Colonic mucosa (tissue), 4 donors: ENCODE measurements around the gene DOCK2. TPM values are rescaled to one million over a fixed set of nuclear protein-coding genes. Genes with fewer than 3 reads are reported as not detected.

Experiments
- DNase-seq: peaks from one replicate; pipeline ENCODE4 v3.0.0-alpha.2; 2020
- H3K27ac ChIP-seq: fragments of 200-600 bp; one replicate; pipeline ENCODE4 v1.8.0; 2021
- H3K27me3 ChIP-seq: fragments of 200-600 bp; one replicate; pipeline ENCODE4 v1.8.0; 2021
- H3K36me3 ChIP-seq: fragments of 200-600 bp; one replicate; pipeline ENCODE4 v1.8.0; 2021
- H3K4me1 ChIP-seq: fragments of 200-600 bp; one replicate; pipeline ENCODE4 v1.8.0; 2021; ENCODE audit warnings: mild to moderate bottlenecking
- H3K4me3 ChIP-seq: fragments of 200-600 bp; one replicate; pipeline ENCODE4 v1.8.0; 2021
- H3K9ac ChIP-seq, 2 donors: one replicate each; pipeline ENCODE4 v1.7.0; 2013; ENCODE audit warnings: control low read depth in 2 of 2, low read depth in 2 of 2, low read length in 2 of 2
- H3K9me3 ChIP-seq: fragments of 200-600 bp; one replicate; pipeline ENCODE4 v1.8.0; 2021
- CTCF ChIP-seq: fragments of 200-600 bp; IDR thresholded peaks from one replicate; pipeline ENCODE4 v1.8.0; 2022; ENCODE audit warnings: antibody characterized with exemption, mild to moderate bottlenecking
- intact Hi-C: fragments of 100-400 bp; cut with DNase I; formaldehyde crosslinking; loops from one replicate; pipeline ENCODE4 v1.14.1; 2022
- total RNA-seq, 2 donors: library from RNA; stranded (reverse); fragmentation: NEBNext Ultra II Directional in 1 of 2; extraction: Animal tissue kit (Norgen Biotek cat#: 25700) in 1 of 2; gene quantifications; one replicate each; pipeline ENCODE4 v1.2.1, GENCODE V29; 2021
- donor health status: healthy.
- donor health status: DM: no; HTN: no; CAD: no.
- donor health status: DM: no; HTN: no; CAD: no.

DOCK2 gene
- 1 to 10 TPM; 4.8 to 6.0 TPM for total RNA-seq

- Histone ChIP-seq H3K9me3 (no peaks in the 10 kb centered on the region), H3K27ac (peak within 1 kb of the TSS; percentile 56), H3K9ac (peak within 1 kb of the TSS; percentile 57 to 71), H3K27me3 (no peaks in the 10 kb centered on the region), H3K4me1 (no peaks in the 10 kb centered on the region), H3K4me3 (peak within 1 kb of the TSS; percentile 47), H3K36me3 (no peaks in the 10 kb centered on the region)
- intact Hi-C loops = no loop called here
- DNase-seq = peak; percentile 51
- no peak for TF ChIP-seq CTCF
Observed at GRCh38 chr5:169637085-169637548, at the start of gene DOCK2. DOCK2 (plus strand) TSS chr5:169637275; CDS start chr5:169637327, 52 bp downstream.

- peaks cover 11% of the 10 kb centered on the region for H3K36me3 ChIP-seq
- no peaks in the 10 kb centered on the region for H3K4me1 ChIP-seq
- intact Hi-C loops = no loop called here
- no peaks in the 10 kb centered on the region for H3K9me3 ChIP-seq
- no peaks in the 10 kb centered on the region for H3K27me3 ChIP-seq
- no peak overlapping the region for H3K9ac ChIP-seq
- no peak for TF ChIP-seq CTCF
- no peak for DNase-seq
- no peak overlapping the region for H3K4me3 ChIP-seq
- H3K27ac ChIP-seq = no peak overlapping the region
Observed at GRCh38 chr5:169590602-169591001, 46.5 kb upstream of the DOCK2 start.

GRCh38 chr5:169591636-169592035 lies 45.4 kb upstream of the DOCK2 start:
- intact Hi-C loops = no loop called here
- Histone ChIP-seq H3K27ac (no peak overlapping the region), H3K4me3 (no peak overlapping the region), H3K9me3 (no peaks in the 10 kb centered on the region), H3K4me1 (no peaks in the 10 kb centered on the region), H3K9ac (no peak overlapping the region), H3K27me3 (no peaks in the 10 kb centered on the region), H3K36me3 (peaks cover 11% of the 10 kb centered on the region)
- DNase-seq = no peak
- no peak for TF ChIP-seq CTCF

GRCh38 chr5:169592937-169593650 lies 44.0 kb upstream of the DOCK2 start:
- H3K9ac ChIP-seq = no peak overlapping the region

GRCh38 chr5:169595172-169595820 lies 41.8 kb upstream of the DOCK2 start:
- H3K27me3 ChIP-seq = no peaks in the 10 kb centered on the region
- no peaks in the 10 kb centered on the region for H3K9me3 ChIP-seq
- intact Hi-C loops = no loop called here
- no peak for TF ChIP-seq CTCF
- H3K36me3 ChIP-seq = peaks cover 11% of the 10 kb centered on the region
- H3K27ac ChIP-seq = no peak overlapping the region
- H3K4me3 ChIP-seq = no peak overlapping the region
- H3K9ac ChIP-seq = no peak overlapping the region
- no peak for DNase-seq
- H3K4me1 ChIP-seq = no peaks in the 10 kb centered on the region

More at GRCh38 chr5:169592937-169593650, 44.0 kb upstream of the DOCK2 start:
- Histone ChIP-seq H3K27me3 (no peaks in the 10 kb centered on the region), H3K4me1 (no peaks in the 10 kb centered on the region), H3K27ac (no peak overlapping the region), H3K36me3 (peaks cover 11% of the 10 kb centered on the region), H3K4me3 (no peak overlapping the region), H3K9me3 (no peaks in the 10 kb centered on the region)
- DNase-seq = no peak
- intact Hi-C loops = no loop called here
- no peak for TF ChIP-seq CTCF
